Prostate gland (tissue), 2 donors: ENCODE results near the gene RSPO1. TPM values are rescaled to one million over a fixed set of nuclear protein-coding genes. Genes with fewer than 3 reads are reported as not detected.

Experiments used
- DNase-seq: peaks from one replicate; pipeline ENCODE4 v3.0.0-alpha.2; 2019; ENCODE audit warnings: low spot score
- H3K27ac ChIP-seq, 2 donors: fragments of 200-600 bp; sonication (generic); 2 replicates each; pipeline ENCODE4 v1.5.1; 2017 to 2019
- H3K27me3 ChIP-seq: fragments of 200-600 bp; sonication (generic); replicated peaks from 2 replicates; pipeline ENCODE4 v1.5.1; 2019; ENCODE audit not compliant: insufficient read depth
- H3K36me3 ChIP-seq, 2 donors: fragments of 200-600 bp; sonication (generic); 1 replicate in 1 of 2; 2 replicates in 1 of 2; pipeline versions ENCODE4 v1.5.1 to v1.8.1; 2017 to 2019
- H3K4me1 ChIP-seq: fragments of 200-600 bp; sonication (generic); replicated peaks from 2 replicates; pipeline ENCODE4 v1.5.1; 2019
- H3K4me3 ChIP-seq, 2 donors: fragments of 200-600 bp; sonication (generic); 2 replicates each; pipeline ENCODE4 v1.5.1; 2017 to 2019
- H3K9me3 ChIP-seq: fragments of 200-600 bp; sonication (generic); 2 replicates; pipeline ENCODE4 v1.5.1; 2017
- POLR2A ChIP-seq: fragments of 450-650 bp; IDR thresholded peaks from one replicate; pipeline ENCODE4 v1.6.1; 2016; ENCODE audit warnings: antibody characterized with exemption, mild to moderate bottlenecking
- POLR2AphosphoS5 ChIP-seq: sonication (generic); formaldehyde crosslinking; IDR thresholded peaks from one replicate; pipeline ENCODE4 v1.6.1; 2017; ENCODE audit warnings: antibody characterized with exemption
- WGBS: methylation state at CpG from one replicate; pipeline ENCODE4 v1.1.5; 2018; 5-methylcytosine and 5-hydroxymethylcytosine counted together
- intact Hi-C: fragments of 100-400 bp; cut with DNase I; formaldehyde crosslinking; loops from one replicate; pipeline ENCODE4 v1.14.2; 2022
- total RNA-seq, 2 donors: library from RNA; depleted of rRNA; stranded (reverse); fragments of >200 nt; gene quantifications; one replicate each; pipeline ENCODE4 v1.1.0, GENCODE V29; 2016
- TF ChIP-seq, protein P1 (sequence below), 4 experiments: fragments of 200-600 bp in 2 of 4; fragments of 450-650 bp in 2 of 4; sonication (generic) in 2 of 4; IDR thresholded peaks; 1 replicate in 3 of 4; 2 replicates in 1 of 4; pipeline ENCODE4 v1.5.1; 2016 to 2019; ENCODE audit warnings: antibody characterized with exemption in 4 of 4, mild to moderate bottlenecking in 2 of 4, moderate library complexity in 2 of 4

The RSPO1 gene
- total RNA-seq, 2 donors from 2014 or later = 1.6 TPM

DNA sequence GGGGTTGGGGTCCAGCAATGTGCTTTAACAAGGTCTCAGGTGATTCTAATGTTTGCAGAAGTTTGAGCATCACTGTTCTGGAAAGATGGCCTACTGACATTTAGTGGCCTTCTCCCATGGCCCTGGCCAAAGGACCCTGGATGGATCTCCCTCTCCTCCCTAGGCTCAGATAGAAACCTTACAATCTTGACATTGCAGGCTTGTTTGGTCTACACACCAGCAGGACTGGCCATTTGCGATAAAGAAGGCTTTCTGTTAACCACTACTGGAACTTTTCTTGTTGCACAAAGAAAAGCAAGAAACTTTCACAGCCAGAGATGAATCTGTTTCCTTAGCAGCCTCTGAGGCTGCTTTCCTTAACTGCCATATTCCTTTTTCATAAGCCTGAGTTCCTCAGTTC, 71.7 kb downstream of the RSPO1 start:
- no peak overlapping the region for H3K4me3 ChIP-seq
- TF ChIP-seq POLR2AphosphoS5 (no peak), POLR2A (no peak)
- TF ChIP-seq, protein P1, sequence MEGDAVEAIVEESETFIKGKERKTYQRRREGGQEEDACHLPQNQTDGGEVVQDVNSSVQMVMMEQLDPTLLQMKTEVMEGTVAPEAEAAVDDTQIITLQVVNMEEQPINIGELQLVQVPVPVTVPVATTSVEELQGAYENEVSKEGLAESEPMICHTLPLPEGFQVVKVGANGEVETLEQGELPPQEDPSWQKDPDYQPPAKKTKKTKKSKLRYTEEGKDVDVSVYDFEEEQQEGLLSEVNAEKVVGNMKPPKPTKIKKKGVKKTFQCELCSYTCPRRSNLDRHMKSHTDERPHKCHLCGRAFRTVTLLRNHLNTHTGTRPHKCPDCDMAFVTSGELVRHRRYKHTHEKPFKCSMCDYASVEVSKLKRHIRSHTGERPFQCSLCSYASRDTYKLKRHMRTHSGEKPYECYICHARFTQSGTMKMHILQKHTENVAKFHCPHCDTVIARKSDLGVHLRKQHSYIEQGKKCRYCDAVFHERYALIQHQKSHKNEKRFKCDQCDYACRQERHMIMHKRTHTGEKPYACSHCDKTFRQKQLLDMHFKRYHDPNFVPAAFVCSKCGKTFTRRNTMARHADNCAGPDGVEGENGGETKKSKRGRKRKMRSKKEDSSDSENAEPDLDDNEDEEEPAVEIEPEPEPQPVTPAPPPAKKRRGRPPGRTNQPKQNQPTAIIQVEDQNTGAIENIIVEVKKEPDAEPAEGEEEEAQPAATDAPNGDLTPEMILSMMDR (IDR thresholded peaks at IDR 0.05) = no peak
- no peaks in the 10 kb centered on the region for H3K9me3 ChIP-seq
- H3K27me3 ChIP-seq = no peaks in the 10 kb centered on the region
- no peaks in the 10 kb centered on the region for H3K4me1 ChIP-seq
- intact Hi-C loops = loop anchor here (2.0 kb wide), 1 partner anchor 120 kb away; no protein-coding TSS in a partner anchor
- no peak overlapping the region for H3K27ac ChIP-seq
- peaks cover 14 to 16% of the 10 kb centered on the region in 2 donors for H3K36me3 ChIP-seq
- no peak for DNase-seq
- WGBS = 77% methylated on average over 1 of the region's 1 CpG

Other genes starting within 250 kb of the RSPO1 start
- gene ZC3H12A, start 160.3 kb downstream of the RSPO1 start, total RNA-seq = 10 to 100 TPM; 74.4 to 97.1 TPM
- gene MEAF6, start 120.1 kb downstream of the RSPO1 start, total RNA-seq = 100 to 1,000 TPM; 175 to 252 TPM
- gene SNIP1, start 80.6 kb downstream of the RSPO1 start, total RNA-seq = 10 to 100 TPM; 27.6 to 45.7 TPM
- gene DNALI1, start 78.0 kb downstream of the RSPO1 start, total RNA-seq = 10 to 100 TPM; 23.8 to 37.4 TPM
- 10 to 100 TPM; 23.2 to 52.0 TPM for gene GNL2, start 39.0 kb downstream of the RSPO1 start, total RNA-seq
- gene CDCA8, start 57.6 kb upstream of the RSPO1 start, total RNA-seq = 1 to 10 TPM; 2.1 to 8.6 TPM
- gene EPHA10, start 130.2 kb upstream of the RSPO1 start, total RNA-seq = 10 to 100 TPM in 1 of 2 donors, under 1 TPM in 1; 0.73 to 11.8 TPM
- gene MANEAL, start 159.0 kb upstream of the RSPO1 start, total RNA-seq = 10 to 100 TPM in 1 of 2 donors, 1 to 10 TPM in 1; 8.8 to 11.2 TPM
- gene C1orf122, start 172.9 kb upstream of the RSPO1 start, total RNA-seq = 100 to 1,000 TPM; 141 to 170 TPM
- gene YRDC, start 173.3 kb upstream of the RSPO1 start, total RNA-seq = 10 to 100 TPM; 23.7 to 33.5 TPM
- gene MTF1, start 224.7 kb upstream of the RSPO1 start, total RNA-seq = 1 to 10 TPM; 4.5 to 8.8 TPM